Activated T-cell treated with anti-CD3 and anti-CD28 coated beads, Interleukin-2, amount 50 U/mL, for 48 hours (primary cell): ENCODE measurements around the gene FOXI3.
A peak's percentile ranks its signal among the peaks of the same experiment; 100 is the strongest.

Experiments used
- DNase-seq, 2 experiments: peaks; one replicate each; pipeline ENCODE4 v3.0.0-alpha.2; 2020

FOXI3 gene

GRCh38 chr2:88452565-88452905 is at the start of gene FOXI3:
Gene FOXI3, minus strand, starts transcription at chr2:88452693. Its CDS starts 158 bp downstream, at chr2:88452535.
- DNase-seq: peak in 1 of 2 experiments; percentile 28

GRCh38 chr2:88500691-88501090 is 48.2 kb upstream of the FOXI3 start:
- DNase-seq: no peak

GRCh38 chr2:88499204-88499603 is 46.7 kb upstream of the FOXI3 start:
- DNase-seq: no peak

GRCh38 chr2:88493481-88493880 is 41.0 kb upstream of the FOXI3 start:
- DNase-seq: no peak

GRCh38 chr2:88492002-88492401 is 39.5 kb upstream of the FOXI3 start:
- DNase-seq: no peak

- DNase-seq: no peak
Measured at GRCh38 chr2:88489181-88489580, 36.7 kb upstream of the FOXI3 start.

- no peak for DNase-seq
Measured at GRCh38 chr2:88483200-88483599, 30.7 kb upstream of the FOXI3 start.

- no peak for DNase-seq
Measured at GRCh38 chr2:88481691-88482336, 29.3 kb upstream of the FOXI3 start.

- no peak for DNase-seq
Measured at GRCh38 chr2:88472811-88473210, 20.3 kb upstream of the FOXI3 start.

- no peak for DNase-seq
Measured at GRCh38 chr2:88471083-88471942, 18.8 kb upstream of the FOXI3 start.

- DNase-seq: no peak
Measured at GRCh38 chr2:88469202-88470114, 17.0 kb upstream of the FOXI3 start.

- DNase-seq: no peak
Measured at GRCh38 chr2:88464153-88464552, 11.7 kb upstream of the FOXI3 start.

GRCh38 chr2:88458633-88459032 is 6.1 kb upstream of the FOXI3 start:
- DNase-seq: no peak

- peak; percentile 26 to 27 for DNase-seq
Measured at GRCh38 chr2:88452980-88453582, 588 bp upstream of the FOXI3 start.

GRCh38 chr2:88451811-88452564 is 505 bp downstream of the FOXI3 start:
- DNase-seq: peak in 1 of 2 experiments; percentile 35

- DNase-seq: peak in 1 of 2 experiments; percentile 17
Measured at GRCh38 chr2:88450925-88451810, 1.3 kb downstream of the FOXI3 start.

- DNase-seq: no peak
Measured at GRCh38 chr2:88450186-88450585, 2.3 kb downstream of the FOXI3 start.

GRCh38 chr2:88448248-88448647 is 4.2 kb downstream of the FOXI3 start:
- no peak for DNase-seq

- DNase-seq: no peak
Measured at GRCh38 chr2:88443353-88443938, 9.0 kb downstream of the FOXI3 start.

GRCh38 chr2:88442473-88442872 is 10.0 kb downstream of the FOXI3 start:
- DNase-seq: no peak

- DNase-seq: no peak
Measured at GRCh38 chr2:88442061-88442460, 10.4 kb downstream of the FOXI3 start.
